SW 1271 (cell line): ENCODE data around the gene P2RY2.

ENCODE experiments used
- DNase-seq, 2 experiments: peaks; one replicate each; lab custom pipeline; 2025; lab: John Stamatoyannopoulos, UW

The P2RY2 gene

DNA sequence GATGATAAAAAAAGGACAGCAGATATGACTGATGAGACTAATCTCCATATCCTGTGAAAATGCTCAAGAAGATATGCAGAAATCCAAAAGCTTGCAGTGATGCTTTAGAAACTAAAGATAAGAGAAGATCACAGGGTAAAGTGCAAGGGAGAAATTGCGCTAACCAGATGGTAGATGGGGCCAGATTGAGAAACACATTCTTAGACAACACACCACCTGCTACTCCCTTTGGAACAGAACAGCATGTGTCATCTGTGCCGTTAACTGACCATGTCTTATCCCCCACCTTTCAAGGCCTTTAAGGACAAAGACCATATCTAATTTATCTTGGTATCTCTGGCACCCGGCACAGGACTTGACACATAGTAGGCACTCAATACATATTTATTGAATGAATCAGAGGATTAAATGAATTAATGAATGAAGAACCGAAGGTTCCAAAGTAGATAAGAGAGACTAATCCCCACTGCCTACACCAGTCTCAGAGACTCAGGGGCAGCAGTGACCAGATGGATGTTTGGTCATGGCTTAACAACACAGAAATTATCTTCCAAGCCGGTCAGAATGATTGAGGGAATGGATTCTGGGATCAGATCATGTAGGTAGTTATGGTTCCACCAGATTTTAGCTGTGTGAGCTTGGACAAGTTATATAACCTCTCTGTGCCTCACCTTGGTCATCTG, 12.3 kb upstream of the P2RY2 start:
- no peak for DNase-seq

DNA sequence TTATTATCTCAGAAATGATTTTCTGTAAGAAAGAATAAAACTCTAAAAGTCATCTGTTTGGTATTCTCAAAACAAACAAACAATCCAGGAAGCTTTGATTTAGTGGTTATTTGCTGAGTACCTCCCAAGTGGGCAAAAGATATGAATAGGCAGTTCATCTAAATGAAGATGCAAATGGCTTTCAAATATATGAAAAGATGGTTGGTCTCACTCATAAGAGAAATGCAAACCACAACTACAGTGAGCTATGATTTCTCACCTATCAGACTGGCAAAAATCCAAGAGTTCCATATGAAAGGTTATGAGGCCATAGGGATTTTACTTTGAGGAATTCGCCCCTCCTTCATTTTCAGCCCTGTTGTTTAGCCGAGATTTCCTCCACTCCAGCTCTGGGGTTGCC, 11.3 kb upstream of the P2RY2 start:
- DNase-seq: no peak

DNA sequence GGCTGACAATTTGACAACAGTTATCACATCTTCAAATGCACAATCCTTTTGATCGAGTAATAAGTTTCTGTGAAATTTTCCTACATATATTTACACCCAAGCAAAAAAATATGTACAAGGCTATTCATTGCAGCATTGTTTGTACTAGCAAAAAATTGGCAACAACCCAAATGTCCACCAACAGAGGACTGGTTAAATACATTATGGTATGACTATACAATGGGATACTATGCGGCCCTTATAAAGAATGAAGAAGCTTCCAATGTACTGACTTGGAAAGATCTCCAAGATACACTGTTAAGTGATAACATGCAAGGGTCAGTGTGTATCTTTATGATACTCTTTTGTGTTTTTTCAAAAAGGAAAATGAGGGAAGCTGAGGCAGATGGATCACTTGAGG, 8.2 kb upstream of the P2RY2 start:
- no peak for DNase-seq

DNA sequence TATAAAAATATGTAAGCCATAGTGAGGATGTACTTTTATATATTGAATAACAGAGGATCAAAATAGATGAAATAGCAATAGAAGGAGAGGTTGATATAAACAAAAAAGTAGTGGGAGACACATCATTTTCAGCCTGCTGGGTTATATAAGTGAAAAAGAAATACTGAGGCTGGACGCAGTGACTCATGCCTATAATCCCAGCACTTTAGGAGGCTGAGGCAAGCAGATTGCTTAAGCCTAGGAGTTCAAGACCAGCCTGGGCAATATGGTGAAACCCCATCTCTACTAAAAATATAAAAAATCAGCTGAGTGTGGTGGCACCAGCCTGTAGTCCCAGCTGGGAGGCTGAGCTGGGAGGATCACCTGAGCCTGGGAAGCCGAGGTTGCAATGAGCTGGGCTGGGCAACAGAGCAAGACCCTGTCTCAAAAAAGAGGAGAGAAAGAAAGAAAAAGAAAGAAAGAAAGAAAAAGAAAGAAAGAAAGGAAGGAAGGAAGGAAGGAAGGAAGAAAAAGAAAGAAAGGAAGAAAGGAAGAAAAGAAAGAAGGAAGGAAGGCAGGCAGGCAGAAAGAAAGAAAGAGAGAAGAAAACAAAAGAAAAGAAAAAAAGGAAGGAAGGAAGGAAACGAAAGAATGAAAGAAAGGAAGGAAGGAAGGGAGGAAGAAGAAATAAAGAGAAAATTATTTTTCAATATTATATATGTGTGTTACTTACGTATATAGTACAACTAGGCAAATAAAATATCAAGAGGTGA, 7.0 kb upstream of the P2RY2 start:
- no peak for DNase-seq

DNA sequence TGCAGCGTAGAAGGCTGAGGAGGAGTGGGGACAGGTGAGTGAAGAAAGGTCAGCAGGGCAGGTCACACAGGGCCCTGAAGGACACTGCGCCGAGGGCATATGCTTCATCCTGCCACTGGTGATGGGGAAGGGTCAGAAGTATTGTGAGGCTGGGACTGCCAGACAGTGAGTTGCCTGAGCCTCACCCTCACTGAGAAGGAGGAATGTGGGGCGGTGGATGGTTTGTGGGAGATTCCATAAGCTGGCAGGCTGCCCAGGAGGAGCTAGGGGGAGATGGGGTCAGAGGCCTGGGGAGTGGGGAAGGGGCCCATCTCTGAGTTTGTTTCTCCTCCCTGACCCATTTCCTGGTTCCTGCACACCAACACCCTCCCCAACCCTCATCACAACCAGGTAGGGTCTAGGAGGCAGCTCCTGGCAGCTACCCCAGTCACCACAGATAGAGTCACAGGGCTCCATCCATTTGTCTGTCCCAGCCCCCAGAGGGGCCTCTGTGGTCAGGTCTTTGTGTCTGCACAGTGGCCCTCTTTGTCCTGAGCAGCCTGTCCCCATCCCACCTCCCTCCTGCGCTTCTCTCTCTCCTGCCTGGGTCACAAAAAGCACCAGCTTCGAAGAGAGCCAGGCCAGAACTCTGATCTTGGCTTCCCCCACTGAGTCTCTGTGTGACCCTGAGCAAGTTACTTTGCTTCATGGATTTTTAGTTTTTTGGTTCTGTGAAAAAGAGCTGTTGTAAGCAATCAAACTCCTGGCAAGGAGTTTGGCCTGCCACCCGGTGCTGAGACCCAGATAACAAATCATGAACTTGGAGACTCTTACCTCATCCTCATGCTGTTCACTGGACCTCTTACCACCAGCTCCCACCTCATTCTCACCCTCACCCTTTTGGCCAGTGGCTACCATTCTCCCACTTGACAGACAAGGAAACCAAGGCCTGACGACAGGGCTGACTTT, 4.6 kb upstream of the P2RY2 start:
- no peak for DNase-seq

DNA sequence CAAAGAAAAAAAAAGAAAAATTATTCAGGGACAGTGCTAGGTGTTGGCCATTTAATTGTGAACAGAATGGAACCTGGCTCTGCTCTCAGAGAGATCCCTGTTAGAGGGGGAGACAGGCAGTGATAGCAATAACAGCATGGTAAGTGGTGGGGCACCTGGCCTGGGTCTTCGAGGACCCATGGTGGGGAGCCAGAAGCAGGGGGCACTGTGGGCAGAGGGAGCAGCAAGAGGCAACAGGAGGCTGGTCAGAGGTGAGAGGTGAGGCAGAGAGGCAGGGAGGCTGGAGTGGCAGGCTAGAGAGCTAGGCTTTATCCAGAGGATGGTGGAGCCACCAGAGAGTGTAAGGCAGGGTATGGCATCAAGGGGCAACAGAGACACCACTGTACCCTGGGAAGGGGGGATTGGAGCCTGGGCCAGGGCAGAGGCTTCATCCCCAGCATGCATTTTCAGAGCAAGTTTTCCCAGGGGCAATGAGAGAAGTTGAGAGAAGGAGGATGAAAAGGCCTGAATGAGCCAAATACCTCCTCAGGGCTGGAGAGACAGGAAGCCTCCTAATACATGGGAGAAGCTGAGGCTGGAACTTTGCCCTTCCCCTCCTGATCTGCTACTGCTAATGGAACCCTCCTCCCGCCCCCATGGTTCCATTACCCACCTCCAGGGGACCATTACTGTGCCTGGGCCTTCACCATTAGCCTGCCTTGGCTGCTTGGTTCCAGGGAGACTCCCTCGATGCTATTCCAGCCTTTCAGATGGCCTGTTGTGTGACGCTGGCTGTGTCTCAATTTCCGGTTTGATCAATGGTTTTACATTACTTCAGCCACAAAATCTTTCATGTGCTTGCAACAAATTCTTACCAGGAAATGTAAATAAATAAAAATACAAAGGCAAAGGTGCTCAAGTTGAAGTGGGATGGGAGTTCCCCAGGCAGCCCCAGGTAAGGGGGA, 2.6 kb upstream of the P2RY2 start:
- no peak for DNase-seq

DNA sequence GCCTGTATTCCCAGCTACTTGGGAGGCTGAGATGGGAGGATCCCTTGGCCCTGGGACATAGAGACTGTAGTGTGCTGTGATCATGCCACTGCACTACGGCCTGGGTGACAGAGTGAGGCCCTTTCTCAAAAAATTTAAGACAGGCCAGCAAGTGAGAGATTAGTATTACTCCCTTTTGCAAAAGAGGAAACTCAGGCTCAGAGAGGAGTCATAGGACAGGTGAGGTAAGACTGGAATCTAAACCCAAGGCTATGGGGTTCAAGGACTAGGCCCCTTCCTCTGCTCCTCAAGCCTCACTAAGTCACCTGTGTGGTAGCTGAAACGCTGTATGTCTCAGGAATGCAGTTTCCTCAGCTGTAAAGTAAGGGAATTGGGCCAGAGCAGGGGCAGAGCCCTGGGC, 1.6 kb upstream of the P2RY2 start:
- no peak for DNase-seq

DNA sequence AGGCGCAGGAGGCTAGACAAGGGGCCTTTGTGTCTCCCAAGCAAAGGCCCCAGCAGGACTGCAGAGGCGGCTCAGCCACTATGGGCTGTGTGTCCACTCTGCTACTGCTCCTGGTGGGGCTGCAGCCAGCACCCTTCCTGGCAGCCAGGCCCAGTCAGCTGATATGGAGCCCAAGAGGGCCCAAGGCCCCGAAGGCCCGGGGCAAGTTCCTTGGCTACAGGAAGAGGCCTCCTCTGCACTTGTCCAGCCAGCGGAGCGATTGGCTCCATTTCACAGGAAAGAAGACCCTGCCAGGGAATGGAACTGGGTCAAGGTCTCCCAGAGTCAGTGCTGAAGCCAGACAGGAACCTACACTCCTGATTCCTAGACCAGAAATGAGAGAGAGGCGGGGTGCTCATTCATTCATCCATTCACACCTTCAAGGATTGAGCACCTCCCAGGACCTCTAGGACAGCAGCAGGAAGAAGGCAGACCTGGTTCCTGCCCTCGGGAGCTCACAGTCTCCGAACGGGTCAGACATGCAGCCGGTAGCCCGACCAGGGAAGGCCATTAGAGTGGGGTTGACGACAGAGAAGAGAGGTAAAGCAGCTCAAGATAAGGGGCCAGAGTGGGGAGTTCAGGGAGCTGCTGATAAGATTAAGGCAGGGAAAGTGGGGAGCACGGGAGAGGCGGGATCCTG, 811 bp upstream of the P2RY2 start:
- no peak for DNase-seq

DNA sequence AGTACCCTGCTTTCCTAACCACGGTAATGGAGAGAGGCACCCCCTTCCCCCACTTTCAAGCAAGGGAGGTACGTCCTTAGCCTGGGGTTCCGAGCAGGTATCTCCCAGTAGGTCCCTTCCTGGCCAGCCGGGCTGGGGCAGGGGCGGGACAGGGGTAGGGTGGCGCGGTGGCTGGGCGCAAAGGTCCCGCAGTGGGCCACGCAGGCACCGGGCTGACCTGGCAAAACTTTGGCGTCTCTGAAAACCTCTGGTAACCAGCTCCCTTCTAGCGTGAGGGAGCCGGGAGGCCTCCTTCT, 323 bp upstream of the P2RY2 start:
- no peak for DNase-seq

DNA sequence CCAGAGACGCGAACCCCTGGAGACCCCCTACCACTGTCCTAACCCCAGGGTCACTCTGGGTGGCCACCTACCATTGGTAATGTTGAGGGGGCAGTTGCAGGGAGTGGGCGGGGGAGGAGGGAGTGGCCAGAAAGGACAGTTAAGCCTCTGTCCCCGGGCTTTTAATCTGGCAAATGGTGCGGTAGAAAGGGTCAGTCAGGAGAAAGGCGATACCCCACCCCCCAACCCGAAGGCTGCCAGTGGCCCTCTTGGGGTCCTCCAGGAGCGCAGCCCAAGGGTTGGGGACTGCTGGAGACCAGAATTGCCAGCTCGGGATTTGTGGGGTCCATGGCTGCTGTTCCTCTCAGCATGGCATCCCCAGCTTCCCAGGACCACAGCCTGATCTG, 742 bp downstream of the P2RY2 start:
- no peak for DNase-seq

DNA sequence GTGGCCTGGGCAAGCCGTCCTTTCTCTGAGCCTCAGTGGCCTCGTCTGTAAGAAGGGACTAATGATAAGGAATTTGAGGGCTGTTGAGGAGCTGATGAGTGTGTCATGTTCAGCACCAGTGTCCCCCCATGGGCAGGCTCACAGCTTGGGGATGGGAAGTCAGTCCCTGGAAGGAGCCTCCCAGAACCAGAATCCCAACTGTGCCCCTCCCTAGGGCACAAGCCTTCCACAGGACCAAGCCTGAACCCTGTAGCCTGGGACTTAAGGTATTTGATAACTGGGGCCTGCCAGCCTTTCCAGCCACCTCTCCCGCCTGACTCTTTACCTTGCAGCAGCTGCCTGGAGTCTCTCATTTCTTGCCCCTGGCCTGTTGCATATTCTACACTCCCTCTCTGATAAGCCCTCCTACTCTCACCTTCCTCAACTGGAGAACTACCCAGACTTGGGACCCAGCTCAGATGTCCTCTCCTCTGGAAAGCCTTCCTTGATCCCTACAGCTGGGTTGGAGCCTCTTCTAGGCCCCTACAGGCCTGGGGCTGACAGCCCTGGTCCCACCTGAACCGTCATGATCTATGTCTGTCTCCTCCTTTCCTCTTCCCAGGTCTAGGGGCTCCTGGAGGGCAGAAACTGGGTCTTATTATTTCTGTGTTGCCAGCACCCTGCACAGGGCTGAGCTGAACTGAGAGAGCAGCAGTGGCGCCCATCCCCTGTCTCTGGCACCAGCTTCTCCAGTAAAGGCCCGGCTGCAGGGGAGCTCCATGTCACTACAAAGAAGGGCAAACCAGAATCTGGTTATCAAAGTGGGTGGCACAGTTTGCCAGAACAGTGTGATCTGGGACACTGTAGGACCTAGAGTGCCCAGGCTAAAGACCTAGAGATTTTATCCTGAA, 1.6 kb downstream of the P2RY2 start:
- DNase-seq: no peak

DNA sequence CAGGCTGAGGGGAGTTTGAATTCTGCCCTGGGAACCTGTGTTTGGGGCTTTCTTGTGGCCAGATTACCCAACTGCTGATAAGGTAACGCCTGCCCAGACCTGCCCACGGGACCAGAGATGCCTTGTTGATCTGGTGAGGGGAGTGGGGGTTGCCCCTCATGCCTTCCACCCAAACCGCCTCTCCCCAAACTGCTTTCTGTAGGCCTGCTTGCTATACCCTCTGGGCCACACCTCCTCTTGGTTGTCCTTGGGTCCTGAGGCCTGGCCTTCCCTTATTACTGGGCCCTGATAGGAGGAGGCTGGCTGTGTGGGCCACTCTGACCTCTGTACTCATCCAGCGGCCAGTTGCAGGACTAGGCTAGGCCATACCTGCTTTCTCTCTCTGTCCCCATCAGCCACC, 3.4 kb downstream of the P2RY2 start:
- DNase-seq: no peak

DNA sequence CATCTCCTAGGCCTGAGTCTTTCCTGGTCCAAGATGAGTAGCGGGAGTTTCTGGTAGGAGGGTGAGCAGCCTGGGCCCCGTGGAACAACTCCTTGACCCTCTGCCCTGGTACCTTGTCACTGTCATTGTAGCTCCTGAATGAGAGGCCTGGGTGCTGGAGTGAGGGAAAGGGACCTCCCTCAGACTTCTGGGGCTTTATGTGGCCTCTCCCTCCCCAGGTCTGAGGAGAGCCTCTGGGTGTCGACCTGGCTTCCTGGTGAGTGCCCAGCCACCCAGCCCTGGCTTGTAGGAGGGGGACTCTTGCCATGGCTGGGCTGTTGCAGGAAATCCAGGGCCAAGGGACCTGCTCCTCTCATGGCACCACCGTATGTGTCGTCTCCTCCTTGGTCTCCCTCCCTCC, 3.9 kb downstream of the P2RY2 start:
- no peak for DNase-seq

DNA sequence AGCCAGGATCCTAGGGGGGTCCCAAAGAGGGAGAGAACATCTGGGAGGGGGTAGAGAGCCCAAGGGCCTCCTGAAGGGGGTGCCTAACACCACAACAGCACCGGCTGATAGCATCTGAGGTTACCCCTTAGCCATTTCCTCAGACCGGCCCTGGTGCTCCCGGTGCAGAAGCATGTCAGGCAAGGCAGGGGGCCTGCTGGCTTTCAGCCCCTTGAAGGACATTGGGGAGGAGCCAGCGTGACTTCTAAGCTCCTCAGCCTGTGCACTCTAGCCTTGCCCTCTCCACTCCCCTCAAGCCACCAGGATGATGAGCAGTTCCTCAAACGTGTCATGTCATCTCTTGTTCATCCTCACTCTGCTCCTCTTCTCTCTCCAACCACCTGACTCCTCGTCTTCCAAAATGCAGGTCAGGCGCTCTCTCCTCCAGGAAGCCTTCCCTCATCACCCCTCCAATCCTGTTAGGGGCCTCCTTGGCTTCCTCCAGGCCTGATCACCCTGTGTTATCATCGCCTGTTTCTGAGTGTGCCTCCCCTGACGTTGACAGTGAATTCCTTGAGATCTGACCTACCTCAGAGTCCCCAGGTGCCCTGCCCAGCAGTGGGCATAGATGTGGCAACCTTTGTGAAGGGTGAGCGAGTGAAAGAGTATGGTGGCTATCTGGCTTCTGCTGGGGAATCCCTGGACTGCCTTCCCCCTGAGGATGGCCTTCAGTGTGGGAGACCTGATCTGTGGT, 6.1 kb downstream of the P2RY2 start:
- DNase-seq: no peak

DNA sequence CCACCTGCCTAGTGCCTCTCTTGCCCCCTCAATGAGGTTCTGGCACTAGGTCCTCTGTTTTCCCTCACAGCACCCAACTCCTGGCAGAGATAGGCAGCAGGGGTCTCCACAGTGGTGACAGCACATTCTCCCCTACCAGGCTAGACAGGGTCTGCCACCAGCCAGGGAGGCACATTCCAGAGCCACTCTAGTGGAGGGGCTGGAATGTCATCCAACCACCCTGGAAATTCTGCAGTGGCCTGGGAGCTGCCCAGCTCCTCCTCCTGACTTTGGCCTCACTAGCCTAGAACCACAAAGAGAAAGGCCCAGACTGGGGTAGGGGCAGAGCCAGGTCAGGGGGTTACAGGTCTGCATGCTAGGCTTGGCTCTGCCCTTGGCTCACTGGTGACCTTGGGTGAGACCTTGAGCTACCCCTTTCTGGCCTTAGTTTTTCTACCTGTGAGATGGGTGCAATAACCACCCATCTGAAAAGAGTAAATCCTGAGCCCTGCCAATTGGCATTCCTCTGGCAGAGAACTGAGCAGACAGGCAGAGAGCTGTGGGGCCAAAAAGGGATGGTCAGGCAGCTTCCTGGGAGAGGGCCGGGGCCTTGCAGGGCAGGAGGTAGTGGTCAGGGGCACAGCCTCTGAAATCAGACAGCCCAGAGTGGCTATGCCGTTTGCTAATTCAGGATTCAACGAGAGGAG, 7.1 kb downstream of the P2RY2 start:
- no peak for DNase-seq

DNA sequence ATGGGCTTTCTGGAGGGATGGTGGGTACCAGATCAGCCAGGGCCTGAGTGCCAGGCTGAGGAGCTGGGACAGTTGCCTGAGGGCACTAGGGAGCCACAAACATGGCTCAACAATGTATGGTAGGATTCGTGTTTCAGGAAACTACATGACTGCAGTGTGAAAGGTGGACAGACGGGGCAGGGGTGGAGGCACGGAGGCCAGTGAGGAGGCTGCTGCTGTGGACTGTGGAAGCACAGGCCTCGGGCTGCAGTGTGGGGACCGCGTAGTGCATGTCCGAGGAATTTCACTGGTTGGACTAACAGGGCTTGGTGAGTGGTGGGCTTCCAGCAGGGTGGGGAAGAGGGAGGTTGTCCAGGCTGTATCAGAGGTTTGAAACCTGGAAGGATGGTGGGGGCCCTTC, 7.8 kb downstream of the P2RY2 start:
- no peak for DNase-seq

DNA sequence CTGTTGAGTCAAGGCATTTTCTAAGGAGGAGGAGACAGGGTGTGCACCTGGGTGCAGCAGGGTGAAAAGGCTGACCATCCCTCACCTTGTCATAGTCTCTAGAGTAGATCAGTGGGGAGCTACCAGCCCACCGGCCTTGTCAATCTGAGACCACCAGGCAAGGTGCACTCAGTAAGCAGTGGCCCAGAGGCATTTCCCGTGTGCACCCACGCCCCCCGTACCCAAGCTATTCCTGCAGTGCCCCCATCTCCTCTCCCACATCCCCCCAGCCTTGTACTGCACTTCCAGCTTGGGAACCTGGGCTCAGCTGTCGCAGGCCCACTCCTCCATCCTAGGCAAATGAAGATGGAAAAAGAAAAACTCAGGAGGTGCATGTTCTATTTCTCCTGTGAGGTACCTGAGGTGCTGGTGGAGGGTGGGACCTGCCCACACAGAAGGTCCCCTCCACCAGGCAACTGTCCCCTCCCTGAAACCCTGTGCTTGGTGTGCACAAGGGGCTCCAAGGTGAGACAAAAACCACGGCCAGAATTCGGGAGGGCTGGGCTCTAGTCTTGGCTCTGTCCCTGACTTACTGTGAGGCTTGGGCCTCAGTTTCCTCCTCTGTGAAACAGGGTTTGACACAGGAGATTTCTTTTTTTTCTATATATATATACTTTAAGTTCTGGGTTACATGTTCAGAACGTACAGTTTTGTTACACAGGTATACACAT, 8.4 kb downstream of the P2RY2 start:
- DNase-seq: no peak

DNA sequence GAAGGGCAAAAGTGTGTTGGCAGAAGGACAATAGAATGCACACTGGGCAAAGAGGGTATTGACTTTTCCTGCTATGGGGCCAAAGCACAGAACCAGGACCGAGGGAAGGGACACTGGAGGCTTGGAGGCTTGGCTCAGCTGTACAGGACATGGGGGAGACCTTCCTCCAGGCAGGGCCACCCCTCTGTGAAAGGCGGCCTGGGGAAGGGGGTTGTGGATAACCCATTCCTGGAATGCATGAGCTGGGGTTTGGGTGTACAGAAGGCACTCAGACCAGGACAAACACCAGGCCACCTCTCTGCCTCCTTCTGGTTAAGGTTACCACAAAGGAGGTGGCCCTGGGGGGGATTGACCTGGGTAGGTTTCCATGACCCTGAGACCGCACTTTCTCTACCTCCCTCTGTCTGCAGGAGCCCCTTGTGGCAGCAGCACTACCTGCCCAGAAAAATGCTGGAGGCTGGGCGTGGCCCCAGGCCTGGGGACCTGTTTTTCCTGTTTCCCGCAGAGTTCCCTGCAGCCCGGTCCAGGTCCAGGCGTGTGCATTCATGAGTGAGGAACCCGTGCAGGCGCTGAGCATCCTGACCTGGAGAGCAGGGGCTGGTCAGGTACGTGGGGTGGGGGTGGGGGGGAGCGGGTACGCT, 9.6 kb downstream of the P2RY2 start:
- no peak for DNase-seq
